Amniotic stem cell (primary cell): ENCODE measurements around the gene FKBP6.
"Not testable (repeated sequence)": the region's sequence is repeated elsewhere in the genome, so short reads cannot be mapped to it uniquely, and the experiment has no call there.

Experiments used
- DNase-seq: peaks from one replicate; lab custom pipeline; 2025; lab: John Stamatoyannopoulos, UW

FKBP6 gene

GRCh38 chr7:73327922-73328321, at the start of gene FKBP6, which contains the start of gene TRIM50:
TSS of gene FKBP6 (plus strand) at chr7:73328161. CDS start at chr7:73328429, 268 bp downstream.
TSS of gene TRIM50 (minus strand) at chr7:73328082. CDS start at chr7:73324787, 3,295 bp downstream.
- not testable (repeated sequence) for DNase-seq

- not testable (repeated sequence) for DNase-seq
Observed at GRCh38 chr7:73297235-73297634, 30.7 kb upstream of the FKBP6 start.

GRCh38 chr7:73297706-73298105, 30.3 kb upstream of the FKBP6 start:
- not testable (repeated sequence) for DNase-seq

GRCh38 chr7:73299812-73300211, 28.1 kb upstream of the FKBP6 start:
- not testable (repeated sequence) for DNase-seq

GRCh38 chr7:73301108-73301507, 26.9 kb upstream of the FKBP6 start:
- not testable (repeated sequence) for DNase-seq

GRCh38 chr7:73302846-73303245, 25.1 kb upstream of the FKBP6 start:
- not testable (repeated sequence) for DNase-seq

- DNase-seq: no peak
Observed at GRCh38 chr7:73303546-73303945, 24.4 kb upstream of the FKBP6 start.

- DNase-seq: no peak
Observed at GRCh38 chr7:73304071-73304470, 23.9 kb upstream of the FKBP6 start.

- not testable (repeated sequence) for DNase-seq
Observed at GRCh38 chr7:73304612-73305387, 23.2 kb upstream of the FKBP6 start.

- DNase-seq: no peak
Observed at GRCh38 chr7:73307436-73307835, 20.5 kb upstream of the FKBP6 start.

GRCh38 chr7:73308074-73308664, 19.8 kb upstream of the FKBP6 start:
- no peak for DNase-seq

- DNase-seq: no peak
Observed at GRCh38 chr7:73308665-73309214, 19.2 kb upstream of the FKBP6 start, which contains the start of gene NSUN5. TSS of gene NSUN5 (minus strand) at chr7:73308826. CDS start at chr7:73308790, 36 bp downstream.

GRCh38 chr7:73311421-73311820, 16.5 kb upstream of the FKBP6 start:
- not testable (repeated sequence) for DNase-seq

- no peak for DNase-seq
Observed at GRCh38 chr7:73312831-73313520, 15.0 kb upstream of the FKBP6 start.

- DNase-seq: no peak
Observed at GRCh38 chr7:73313521-73313906, 14.4 kb upstream of the FKBP6 start.

GRCh38 chr7:73314271-73314670, 13.7 kb upstream of the FKBP6 start:
- DNase-seq: no peak

- no peak for DNase-seq
Observed at GRCh38 chr7:73316521-73316920, 11.4 kb upstream of the FKBP6 start.

- not testable (repeated sequence) for DNase-seq
Observed at GRCh38 chr7:73318656-73319204, 9.2 kb upstream of the FKBP6 start.

- DNase-seq: not testable (repeated sequence)
Observed at GRCh38 chr7:73319541-73319940, 8.4 kb upstream of the FKBP6 start.

- not testable (repeated sequence) for DNase-seq
Observed at GRCh38 chr7:73320009-73320408, 8.0 kb upstream of the FKBP6 start.

- DNase-seq: not testable (repeated sequence)
Observed at GRCh38 chr7:73323434-73324080, 4.4 kb upstream of the FKBP6 start.
